ENCODE measurements around the gene AADACL4.
"Not testable (repeated sequence)": the region's sequence is repeated elsewhere in the genome, so short reads cannot be mapped to it uniquely, and the experiment has no call there.

AADACL4 gene

DNA sequence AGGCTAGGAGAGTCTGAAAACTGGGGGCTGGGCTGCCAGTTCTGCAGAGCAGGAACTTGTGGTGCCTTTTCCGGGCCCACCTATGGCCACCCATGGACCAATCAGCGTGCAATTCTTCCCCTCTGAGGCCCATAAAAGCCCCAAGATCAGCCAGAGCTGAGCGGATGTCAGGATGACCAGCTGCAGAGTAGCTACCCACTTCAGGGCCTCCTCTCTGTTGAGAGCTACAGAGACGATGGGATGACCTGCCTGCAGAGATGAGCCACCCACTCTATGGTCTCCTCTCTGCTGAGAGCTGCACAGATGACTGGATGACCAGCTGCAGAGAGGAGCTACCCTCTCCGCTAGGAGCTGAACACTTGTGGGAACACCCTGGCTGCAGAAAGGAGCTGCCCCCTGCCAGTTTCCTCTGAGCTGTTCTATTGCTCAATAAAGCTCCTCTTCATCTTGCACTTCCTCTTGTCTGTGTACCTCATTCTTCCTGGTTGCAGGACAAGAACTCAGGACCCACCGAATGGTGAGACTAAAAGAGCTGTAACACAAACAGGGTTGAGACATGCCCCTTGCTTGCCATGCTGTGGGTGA lies 12.8 kb upstream of the AADACL4 start:
- DNase-seq, result no peak

DNA sequence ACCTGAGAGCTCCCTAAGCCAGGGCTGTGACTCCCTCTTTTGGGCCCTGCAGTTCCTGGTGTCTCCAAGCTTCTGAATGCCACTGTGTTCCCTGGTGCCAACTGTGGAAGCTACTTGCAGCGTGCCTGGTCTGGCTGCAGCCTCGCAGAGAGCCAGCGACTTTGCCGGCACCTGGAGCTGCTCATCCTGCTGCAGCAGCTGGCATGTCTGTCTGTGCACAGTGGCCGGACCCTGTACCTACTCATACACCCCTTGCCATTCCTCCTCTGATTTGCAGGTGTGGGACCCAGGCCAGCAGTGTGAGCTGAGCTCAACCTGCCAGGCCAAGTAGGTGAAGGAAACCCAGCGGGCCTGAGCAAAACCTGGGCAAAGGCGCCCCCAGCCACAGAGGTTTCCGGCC lies 12.3 kb upstream of the AADACL4 start:
- DNase-seq, result no peak

DNA sequence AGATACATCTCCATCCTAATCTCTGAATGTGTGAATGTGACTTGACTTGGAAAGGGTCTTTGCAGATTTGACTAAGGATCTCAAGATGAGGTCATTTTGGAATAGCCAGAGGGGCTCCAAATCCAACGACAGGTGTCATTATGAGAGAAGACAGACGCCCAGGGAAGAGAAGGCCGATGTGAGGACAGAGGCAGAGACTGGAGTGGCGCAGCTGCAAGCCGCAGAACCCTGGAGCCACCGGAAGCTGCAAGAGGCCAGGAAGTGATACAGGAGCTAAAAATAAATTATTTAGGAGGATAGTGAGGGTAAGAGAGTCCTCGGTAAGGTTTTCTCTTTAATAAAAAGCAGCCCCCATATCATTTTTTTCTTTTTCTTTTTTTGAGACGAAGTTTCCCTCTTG lies 9.7 kb upstream of the AADACL4 start:
- DNase-seq, result no peak

DNA sequence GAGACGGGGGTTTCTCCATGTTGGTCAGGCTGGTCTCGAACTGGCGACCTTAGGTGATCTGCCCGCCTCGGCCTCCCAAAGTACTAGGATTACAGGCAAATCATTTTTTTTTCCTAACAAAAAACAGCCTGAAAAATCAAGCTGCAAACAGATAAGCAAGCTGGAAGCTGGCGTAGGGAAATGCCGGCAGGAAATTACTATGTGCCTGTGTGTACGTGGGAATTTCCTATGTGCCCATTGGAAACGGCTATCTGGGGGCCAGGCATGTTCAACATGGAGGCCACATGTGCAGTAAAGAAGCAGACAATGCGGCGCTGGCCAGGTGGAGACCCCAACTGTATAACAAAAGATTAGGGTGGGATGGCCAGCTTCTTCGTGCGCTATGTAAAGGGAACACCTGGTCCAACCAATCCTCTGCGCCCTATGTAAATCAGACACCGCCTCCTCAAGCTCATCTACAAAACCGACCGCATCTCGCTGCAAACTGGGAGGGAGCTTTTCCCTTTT lies 9.1 kb upstream of the AADACL4 start:
- DNase-seq, result peak; percentile 31

DNA sequence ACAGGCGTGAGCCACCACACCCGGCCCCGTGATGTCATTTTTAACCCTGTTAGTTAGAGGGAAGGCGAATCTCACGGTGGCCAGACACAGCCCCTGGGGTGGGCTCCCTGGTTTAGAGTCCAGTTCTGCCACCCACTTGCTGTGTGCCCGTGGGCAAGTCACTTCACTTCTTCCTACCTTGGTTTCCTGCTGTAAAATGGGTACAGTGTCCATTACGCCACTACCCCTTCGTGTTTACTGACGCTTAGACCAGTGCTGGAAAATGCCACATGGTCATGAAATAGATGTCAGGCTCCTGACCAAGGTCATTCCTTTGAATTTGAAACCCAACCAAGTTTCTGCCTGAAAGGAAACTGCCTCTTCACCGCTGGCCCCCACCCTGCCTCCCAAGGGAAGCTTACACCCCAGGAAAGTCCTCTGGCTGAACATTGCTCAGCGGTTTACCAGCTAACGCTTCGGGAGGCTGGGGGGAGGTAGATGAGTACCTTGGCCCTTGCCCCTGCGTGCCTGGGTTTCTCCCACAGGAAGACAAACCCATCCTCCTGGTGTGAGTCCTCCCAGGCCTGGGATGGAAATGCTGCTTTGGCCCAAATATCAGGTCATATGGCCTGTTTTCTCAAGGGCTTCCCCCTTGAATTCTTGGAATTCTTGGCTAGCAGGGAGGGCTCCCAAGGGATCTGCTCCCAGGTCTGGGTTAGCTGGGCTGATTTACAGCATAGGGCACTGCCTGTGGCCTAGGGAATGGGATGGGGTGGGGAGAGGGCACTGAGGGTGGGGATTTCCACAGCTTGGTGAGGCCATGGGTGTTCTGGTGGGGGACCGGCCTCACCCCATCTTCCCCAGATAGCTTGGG lies 7.6 kb upstream of the AADACL4 start:
- peak; percentile 100 for DNase-seq

DNA sequence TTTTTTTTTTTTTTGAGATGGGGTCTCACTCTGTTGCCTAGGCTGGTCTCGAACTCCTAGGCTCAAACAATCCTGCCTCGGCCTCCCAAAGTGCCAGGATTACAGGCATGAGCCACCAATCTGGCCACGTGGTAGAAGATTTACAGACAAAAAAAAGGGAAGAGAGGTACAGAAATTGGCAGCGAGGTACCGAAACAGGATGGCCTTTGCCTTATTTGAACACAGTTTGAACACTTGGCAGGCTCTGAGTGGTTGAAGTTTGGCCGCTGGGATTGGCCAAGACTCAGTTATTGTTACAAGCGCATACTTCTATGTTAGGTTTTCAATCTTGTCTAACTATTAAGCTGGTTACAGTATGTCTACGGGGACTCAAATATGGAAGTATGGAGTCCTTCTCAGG lies 6.2 kb upstream of the AADACL4 start:
- DNase-seq, result no peak

DNA sequence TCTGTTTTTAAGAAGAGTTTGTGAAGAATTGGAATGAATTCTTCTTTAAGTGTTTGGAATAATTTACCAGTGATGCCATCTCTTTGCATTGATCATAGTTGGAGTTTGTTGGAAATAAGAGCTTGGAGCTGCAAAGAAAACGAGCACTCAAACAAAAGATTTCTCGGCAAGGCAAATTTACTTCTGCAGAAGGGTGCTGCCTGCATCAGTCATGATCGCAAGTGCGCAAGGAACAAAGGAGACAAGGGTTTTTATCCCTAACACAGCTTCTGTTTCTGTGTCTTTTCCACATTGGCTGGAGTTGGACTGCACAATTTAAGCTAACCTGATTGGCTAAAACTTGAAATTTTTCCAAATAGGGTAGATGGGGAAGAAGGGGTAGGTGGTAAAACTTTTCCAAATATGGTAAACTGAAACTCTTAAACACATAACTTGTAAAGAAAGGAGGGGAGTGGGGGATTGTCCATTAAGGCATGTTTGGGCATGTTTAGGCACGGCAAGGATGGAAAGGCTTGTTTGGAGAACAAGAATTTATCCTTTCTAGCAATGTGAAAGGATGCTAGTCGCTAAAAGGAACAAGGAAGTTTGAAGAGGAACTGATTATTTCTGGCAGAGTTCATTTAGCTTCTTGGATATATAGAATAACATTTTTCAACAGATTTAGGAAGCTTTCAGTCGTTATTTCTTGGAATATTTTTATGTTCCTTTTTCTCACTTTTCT lies 3.5 kb upstream of the AADACL4 start:
- no peak for DNase-seq

DNA sequence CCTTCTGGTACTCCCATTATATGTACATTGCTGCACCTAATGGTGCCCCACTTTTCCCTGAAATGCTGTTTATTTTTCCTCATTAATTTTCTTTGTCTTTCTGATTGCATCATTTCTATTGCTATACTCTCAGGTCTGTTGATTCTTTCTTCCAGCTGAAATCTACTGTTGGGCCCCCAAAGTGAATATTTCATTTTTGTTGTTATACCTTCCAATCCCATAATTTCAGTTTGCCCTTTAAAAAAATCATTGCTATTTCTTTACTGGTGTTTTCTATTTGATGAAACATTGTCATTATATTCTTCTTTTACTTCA lies 3.0 kb upstream of the AADACL4 start:
- DNase-seq, result no peak

DNA sequence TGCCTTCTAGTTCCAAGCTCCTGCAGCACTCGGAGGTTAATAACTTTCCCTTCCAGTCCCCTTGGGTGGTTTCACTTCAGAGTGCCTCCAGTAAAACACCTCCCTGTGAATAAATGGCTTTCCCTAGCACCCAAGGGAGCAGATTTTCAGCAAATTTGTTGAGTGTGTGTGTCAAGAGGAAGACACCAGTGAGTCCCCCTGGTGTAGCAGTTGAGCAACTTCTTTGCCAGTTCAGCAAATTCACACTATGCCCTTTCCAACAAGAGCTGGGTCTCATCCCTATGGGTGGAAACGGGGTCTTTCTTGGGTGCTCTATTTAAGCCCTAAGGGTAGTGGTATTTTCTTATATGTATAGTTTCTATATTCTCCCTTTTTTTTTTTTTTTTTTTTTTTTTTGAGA lies 806 bp upstream of the AADACL4 start:
- DNase-seq, result no peak

DNA sequence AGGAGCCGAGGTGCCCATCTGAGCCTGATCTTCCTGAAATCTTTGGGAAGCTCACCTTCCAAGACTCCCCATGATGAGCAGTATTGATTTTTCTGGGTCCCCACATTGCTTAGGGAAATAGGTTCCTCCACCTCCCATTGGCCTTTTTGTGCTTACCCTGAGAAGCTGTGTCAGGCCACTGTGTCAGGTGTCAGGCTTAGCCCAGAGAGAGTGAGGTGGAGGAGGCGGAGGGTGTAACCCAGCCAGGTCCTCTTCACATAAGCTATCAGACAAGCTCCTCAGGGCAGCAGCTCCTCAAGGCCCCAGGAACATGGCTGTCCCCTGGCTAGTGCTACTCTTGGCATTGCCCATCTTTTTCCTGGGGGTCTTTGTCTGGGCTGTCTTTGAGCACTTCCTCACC lies 352 bp downstream of the AADACL4 start:
- no peak for DNase-seq

DNA sequence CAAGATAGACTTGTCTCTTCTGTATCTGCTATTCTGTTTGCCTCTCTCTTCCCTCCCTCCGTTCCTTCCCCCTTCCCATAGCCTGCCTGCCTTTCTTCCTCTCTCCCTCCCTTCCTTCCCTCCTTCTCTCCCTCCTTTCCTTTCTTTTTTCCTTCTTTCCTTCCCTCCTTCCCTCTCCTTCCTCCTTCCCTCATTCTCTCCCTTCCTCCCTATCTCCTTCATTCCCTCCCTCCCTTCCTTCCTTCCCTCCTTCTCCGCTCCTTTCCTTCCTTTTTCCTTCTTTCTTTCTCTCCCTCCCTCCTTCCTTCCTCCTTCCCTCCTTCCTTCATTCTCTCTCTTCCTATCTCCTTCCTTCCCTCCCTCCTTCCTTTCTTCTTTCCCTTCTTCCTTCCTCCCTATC lies 944 bp downstream of the AADACL4 start:
- no peak for DNase-seq

DNA sequence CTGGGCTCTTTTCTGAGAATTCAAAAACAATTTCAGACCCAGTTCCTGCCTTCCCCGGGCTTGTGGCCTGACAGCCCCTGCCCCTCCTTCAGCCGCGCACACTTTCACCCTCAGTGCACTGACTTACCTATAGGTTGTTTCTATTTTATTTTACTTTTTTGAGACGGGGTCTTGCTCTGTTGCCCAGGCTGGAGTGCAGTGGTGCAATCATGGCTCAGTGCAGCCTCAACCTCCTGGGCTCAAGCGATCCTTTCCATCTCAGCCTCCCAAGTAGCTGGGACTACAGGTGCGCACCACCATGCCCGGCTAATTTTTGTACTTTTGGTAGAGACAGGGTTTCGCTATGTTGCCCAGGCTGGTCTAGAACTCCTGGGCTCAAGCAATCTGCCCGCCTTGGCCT lies 1.5 kb downstream of the AADACL4 start:
- not testable (repeated sequence) for DNase-seq

DNA sequence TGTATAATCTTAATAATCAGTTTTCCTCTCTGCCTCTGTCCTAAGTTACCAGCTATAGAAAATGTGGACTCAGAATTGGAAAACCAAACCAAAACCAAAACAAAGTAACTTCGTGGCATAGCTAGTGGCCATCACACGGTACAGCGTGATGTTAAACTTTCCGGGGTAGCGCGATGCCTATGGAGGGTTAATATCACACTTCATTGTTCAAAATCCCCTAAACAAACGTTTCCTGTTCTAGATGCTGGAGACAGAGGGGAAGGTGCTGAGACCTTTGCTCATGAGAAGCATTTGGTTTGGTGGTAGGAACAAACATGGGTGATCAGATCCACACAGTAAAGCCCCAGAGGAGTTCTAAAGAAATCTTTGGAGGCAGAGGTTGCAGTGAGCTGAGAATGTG lies 4.9 kb downstream of the AADACL4 start:
- no peak for DNase-seq

DNA sequence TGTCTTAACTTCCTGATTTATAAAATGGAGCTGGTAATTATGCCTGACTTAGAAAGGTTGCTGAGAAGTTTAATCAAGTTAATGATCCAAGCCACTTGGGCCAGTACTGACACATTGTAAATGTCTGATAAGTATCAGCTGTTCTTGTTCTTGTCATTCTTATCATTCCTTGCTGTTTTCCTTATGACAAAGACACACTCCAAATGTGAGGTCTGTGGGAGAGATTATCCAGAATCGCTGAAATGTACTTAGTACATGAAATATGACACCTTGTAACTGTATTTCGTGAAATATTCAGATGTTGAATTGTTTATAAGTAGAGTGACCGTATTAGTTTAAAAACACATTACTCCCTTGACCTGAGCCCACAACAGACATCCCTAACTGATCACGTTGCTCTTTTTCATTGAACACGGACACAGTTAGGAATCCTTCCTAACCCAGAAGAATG lies 6.1 kb downstream of the AADACL4 start:
- DNase-seq, result no peak

DNA sequence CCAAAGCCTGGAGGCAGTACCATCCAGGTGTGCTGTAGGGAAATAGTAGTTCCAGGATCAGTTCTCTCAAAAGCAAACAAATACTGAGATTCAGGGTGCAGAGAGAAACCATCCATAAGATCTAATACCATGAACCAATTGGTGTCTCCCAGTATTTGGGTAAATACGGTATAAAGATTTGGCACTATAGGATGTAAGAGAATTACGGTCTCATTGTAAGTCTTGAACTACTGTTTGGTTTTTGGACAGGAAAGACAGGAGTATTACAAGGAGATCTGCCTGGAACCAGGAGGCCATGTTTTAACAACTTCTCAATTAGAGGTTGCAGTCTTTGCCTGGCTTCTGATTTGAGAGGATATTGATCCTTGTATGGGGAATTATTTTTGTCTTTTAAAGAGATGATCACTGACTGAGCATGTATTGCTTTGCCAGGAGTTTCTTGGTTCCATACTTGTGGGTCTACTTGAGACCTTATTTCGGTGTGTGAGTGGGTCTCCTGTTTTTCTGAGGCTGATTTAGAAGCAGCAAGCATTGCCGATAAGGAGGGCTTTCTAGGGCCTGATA lies 10.2 kb downstream of the AADACL4 start:
- no peak for DNase-seq

DNA sequence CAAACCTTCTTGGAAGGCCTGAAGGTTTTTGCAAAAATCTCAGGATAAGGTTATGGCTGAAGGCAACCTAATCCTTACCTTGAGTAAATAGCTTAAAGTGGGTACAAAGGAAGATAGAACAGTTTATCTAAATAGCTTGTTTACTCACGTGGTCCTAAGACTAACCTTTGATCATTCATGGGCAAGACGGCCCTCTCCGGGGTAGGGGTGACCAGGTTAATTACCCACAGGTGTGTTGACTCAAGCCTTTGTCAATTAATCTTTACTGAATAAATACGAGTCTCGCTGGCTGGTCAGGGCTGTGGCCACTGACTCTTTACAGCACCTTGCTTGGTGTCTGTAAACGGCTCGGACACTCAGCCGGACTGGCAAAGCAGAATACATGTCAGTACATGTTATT lies 10.8 kb downstream of the AADACL4 start:
- no peak for DNase-seq

DNA sequence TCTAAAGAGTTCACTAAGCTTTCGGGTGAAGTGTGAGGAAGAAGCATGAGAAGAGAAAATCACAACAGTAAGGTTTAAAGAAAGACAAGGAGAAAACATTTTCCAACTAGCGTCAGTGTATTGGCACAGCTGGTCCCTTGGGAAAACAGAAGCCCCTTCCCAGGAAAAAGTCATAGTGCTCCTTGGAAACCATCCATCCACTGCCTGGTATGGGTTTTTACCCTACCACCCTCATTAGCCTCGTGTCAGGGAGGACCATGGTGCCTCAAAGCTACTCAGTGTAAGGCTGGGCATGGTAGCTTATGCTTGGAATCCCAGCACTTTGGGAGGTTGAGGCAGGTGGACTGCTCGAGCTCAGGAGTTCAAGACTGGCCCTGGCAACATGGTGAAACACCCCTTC lies 12.7 kb downstream of the AADACL4 start:
- DNase-seq, result no peak

DNA sequence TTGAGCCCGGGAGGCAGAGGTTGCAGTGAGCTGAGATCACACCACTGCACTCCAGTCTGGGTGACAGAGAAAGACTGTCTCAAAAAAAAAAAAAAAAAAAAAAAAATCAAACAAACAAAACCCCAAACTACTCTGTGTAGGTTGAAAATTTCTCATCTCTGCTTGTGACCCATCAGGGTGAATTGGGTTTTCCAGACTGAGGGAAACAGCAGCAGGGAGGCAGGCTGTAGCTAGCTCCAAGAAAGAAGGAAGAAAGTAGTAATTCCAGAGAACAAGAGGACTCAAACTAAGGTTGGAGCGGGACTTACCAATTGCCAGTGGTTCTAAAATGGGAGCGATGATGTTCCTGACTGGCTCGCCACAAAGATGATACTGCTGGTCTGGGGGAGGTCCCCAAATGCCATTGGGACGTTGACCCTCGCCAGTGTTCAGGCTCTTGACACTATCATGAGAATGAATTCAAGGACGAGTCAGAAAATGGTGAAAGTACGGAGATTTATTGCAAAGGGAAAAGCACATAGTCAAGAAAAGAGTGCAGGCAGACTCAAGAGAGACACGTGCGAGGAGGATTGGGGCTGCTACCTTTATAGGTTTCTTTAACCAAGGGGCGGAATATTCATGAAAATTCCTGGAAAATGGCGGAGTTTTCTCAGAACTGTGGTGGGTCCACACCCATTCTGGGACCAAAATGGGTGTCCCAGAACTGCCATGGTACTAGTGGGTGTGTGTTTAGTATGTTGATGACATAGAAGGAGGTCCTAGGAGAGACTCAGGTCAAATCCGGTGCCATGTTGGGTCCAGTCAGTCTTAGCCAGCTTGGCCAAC lies 13.4 kb downstream of the AADACL4 start:
- no peak for DNase-seq

DNA sequence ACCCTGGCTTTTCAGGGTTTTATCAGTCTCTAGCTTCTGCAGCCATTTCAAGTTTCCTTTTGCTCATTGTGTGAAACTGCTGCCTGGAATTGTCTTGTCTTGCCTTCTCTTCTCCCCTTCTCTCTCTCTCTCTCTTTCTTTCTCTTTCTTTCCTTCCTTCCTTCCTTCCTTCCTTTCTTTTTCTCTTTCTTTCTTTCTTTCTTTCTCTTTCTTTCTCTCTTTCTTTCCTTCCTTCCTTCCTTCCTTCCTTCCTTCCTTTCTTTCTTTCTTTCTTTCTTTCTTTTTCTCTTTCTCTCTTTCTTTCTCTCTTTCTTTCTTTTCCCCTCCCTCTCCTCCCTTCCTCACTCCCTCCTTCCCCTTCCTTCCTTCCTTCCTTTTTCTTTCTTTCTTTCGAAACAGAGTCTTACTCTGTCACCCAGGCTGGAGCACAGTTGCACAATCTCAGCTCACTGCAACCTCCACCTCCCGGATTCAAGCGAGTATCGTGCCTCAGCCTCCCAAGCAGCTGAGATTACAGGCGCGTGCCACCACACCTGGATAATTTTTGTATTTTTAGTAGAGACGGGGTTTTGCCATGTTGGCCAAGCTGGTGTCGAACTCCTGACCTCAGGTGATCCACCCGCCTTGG lies 14.1 kb downstream of the AADACL4 start:
- not testable (repeated sequence) for DNase-seq

DNA sequence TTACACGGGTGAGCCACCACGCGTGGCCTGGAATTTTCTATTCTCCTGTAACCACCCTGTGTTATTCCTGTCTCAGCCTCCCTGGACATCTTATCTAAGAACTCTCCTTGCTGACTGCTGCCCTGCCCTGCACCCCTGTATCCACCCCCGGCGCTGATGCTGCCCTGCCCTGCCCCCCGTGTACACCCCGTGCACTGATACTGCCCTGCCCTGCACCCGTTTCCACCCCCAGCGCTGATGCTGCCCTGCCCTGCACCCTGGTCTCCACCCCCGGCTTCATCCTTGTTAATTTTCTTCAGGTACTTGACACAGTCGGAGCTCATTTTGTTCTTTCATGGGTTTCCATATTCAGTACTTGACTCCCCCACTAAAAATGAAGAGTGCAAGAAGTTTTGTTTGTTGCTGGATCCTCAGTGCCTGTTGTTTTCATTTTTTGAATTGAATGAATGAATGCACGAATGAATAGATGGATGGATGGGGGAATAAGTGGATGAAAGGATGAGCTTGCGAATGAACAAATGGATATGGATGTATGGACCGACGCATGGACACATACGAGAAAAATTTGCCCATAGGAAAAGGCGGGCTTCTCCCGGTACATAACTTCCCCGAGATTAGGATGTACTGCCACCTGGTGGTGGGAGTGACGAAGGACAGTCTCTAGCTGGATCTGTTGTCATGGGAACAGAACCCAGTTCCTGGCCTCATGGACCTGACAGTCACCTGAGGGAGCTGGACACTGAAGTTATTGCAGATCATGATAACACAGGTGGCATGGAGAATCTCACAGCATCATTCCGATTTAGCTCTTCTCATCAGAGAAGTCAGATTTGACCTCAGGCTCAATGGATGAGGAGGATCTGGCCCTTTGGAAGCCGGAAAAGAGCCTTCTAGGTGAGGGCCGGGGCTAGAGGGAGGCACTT lies 14.9 kb downstream of the AADACL4 start:
- peak; percentile 75 for DNase-seq

DNA sequence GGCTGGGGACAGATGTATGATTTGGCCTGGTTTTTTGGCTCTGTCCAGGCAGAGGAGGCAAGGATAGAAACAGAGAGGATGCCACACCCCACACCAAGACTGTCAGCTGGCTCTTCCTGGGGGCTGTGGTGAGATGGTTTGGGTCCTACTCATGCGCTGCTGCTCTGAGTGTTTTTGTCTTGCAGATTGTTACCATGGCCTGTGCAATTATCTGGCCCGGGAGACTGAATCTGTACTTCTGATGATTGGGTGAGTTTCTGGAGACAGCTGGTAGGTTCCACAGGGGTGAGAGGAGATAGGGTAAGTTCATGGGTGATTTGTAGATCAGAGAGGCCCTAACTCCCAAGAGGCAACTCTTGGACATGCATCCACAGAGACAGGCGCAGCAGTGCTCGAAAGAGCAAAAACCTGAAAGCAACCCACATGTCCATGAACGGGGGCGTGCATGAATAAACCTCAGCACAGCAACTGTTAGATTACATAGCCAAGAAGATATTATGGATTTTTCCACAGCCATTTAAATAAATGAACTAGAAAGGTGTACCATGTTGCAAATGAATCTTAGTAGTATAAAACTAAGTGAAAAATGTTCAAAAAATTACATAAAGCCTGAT lies 17.8 kb downstream of the AADACL4 start:
- DNase-seq, result no peak
